Measurements from ENCODE around the gene CUEDC2.

The CUEDC2 gene

GRCh38 chr10:102407425-102408130, 24.8 kb downstream of the CUEDC2 start:
- no peak overlapping the region for H3K4me3 ChIP-seq (ENCODE audit: low read depth, low read length, poor library complexity, severe bottlenecking)
- no peaks in the 10 kb centered on the region for H3F3A ChIP-seq (ENCODE audit: insufficient read depth, low read length)
- H3K27me3 ChIP-seq (ENCODE audit: insufficient read depth, low read length): no peaks in the 10 kb centered on the region
- H3K4me2 ChIP-seq (ENCODE audit: low read length): no peak overlapping the region
- H2AFZ ChIP-seq (ENCODE audit: low read length): no peak overlapping the region
- TF ChIP-seq CTCF (IDR thresholded peaks at IDR 0.05; ENCODE audit: low read length) (no peak), EZH2 (IDR thresholded peaks at IDR 0.05; ENCODE audit: borderline replicate concordance, low read length) (no peak)
- H3K9me3 ChIP-seq (ENCODE audit: low read length): no peaks in the 10 kb centered on the region
- no peaks in the 10 kb centered on the region for H4K20me1 ChIP-seq (ENCODE audit: insufficient read depth, low read length)
- H3K4me1 ChIP-seq (ENCODE audit: insufficient read depth, low read length, severe bottlenecking): no peaks in the 10 kb centered on the region
- H3K9ac ChIP-seq (ENCODE audit: low read length): no peak overlapping the region
- H3K27ac ChIP-seq (ENCODE audit: low read depth, low read length, poor library complexity, severe bottlenecking): no peak overlapping the region
- no peaks in the 10 kb centered on the region for H3K9me2 ChIP-seq (ENCODE audit: low read depth, low read length)
- no peaks in the 10 kb centered on the region; the same call in 1 of the 2 replicates for H3K36me3 ChIP-seq (ENCODE audit: insufficient read depth, low read length)
- H3K79me2 ChIP-seq (ENCODE audit: insufficient read depth, low read length): no peaks in the 10 kb centered on the region

DNA sequence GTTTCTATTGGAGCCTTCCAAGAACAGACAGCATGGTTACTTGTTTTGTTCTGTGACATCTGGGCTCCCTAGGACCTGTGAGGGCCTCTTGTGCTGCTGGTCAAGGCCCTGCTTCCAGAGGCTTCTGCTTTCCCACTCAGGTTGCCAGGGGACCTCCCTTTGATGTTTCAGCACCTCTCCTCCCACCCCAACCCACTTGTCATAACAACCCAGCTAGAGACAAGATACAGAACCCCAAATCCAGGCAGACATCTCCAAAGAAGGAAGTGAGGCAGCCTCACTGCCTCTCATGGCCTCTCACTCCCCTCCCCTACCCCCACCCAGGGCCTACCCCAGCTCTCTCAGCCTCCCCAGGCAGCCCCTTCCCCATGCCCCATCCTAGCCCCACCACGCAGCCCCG, 25.6 kb downstream of the CUEDC2 start:
- Histone ChIP-seq H3K9me2 (ENCODE audit: low read depth, low read length) (no peaks in the 10 kb centered on the region), H3K9ac (ENCODE audit: low read length) (no peak overlapping the region), H3K36me3 (ENCODE audit: insufficient read depth, low read length) (no peaks in the 10 kb centered on the region; the same call in 1 of the 2 replicates), H3K4me3 (ENCODE audit: low read depth, low read length, poor library complexity, severe bottlenecking) (no peak overlapping the region), H3K9me3 (ENCODE audit: low read length) (no peaks in the 10 kb centered on the region), H3K27me3 (ENCODE audit: insufficient read depth, low read length) (no peaks in the 10 kb centered on the region), H4K20me1 (ENCODE audit: insufficient read depth, low read length) (no peaks in the 10 kb centered on the region), H3F3A (ENCODE audit: insufficient read depth, low read length) (no peaks in the 10 kb centered on the region), H3K27ac (ENCODE audit: low read depth, low read length, poor library complexity, severe bottlenecking) (no peak overlapping the region), H3K4me1 (ENCODE audit: insufficient read depth, low read length, severe bottlenecking) (no peaks in the 10 kb centered on the region), H3K79me2 (ENCODE audit: insufficient read depth, low read length) (no peaks in the 10 kb centered on the region), H2AFZ (ENCODE audit: low read length) (no peak overlapping the region), H3K4me2 (ENCODE audit: low read length) (no peak overlapping the region)
- TF ChIP-seq EZH2 (IDR thresholded peaks at IDR 0.05; ENCODE audit: borderline replicate concordance, low read length) (no peak), CTCF (IDR thresholded peaks at IDR 0.05; ENCODE audit: low read length) (no peak)

- Histone ChIP-seq H3K4me2 (ENCODE audit: low read length) (no peak overlapping the region), H3K4me3 (ENCODE audit: low read depth, low read length, poor library complexity, severe bottlenecking) (no peak overlapping the region), H2AFZ (ENCODE audit: low read length) (no peak overlapping the region), H3K36me3 (ENCODE audit: insufficient read depth, low read length) (no peaks in the 10 kb centered on the region; the same call in 1 of the 2 replicates), H3K9ac (ENCODE audit: low read length) (no peak overlapping the region), H3F3A (ENCODE audit: insufficient read depth, low read length) (no peaks in the 10 kb centered on the region), H3K9me3 (ENCODE audit: low read length) (no peaks in the 10 kb centered on the region), H3K79me2 (ENCODE audit: insufficient read depth, low read length) (no peaks in the 10 kb centered on the region), H3K27ac (ENCODE audit: low read depth, low read length, poor library complexity, severe bottlenecking) (no peak overlapping the region), H4K20me1 (ENCODE audit: insufficient read depth, low read length) (no peaks in the 10 kb centered on the region), H3K27me3 (ENCODE audit: insufficient read depth, low read length) (no peaks in the 10 kb centered on the region), H3K4me1 (ENCODE audit: insufficient read depth, low read length, severe bottlenecking) (no peaks in the 10 kb centered on the region), H3K9me2 (ENCODE audit: low read depth, low read length) (no peaks in the 10 kb centered on the region)
- TF ChIP-seq EZH2 (IDR thresholded peaks at IDR 0.05; ENCODE audit: borderline replicate concordance, low read length): no peak
- no peak for TF ChIP-seq CTCF (IDR thresholded peaks at IDR 0.05; ENCODE audit: low read length)
These were observed 26.7 kb downstream of the CUEDC2 start for GRCh38 chr10:102405632-102406031.
